Fibroblast of pulmonary artery (primary cell): ENCODE results near the gene BAIAP2.
"Not testable (repeated sequence)": the region's sequence is repeated elsewhere in the genome, so short reads cannot be mapped to it uniquely, and the experiment has no call there.

Experiments used
- DNase-seq: peaks from one replicate; pipeline ENCODE4 v3.0.0-alpha.2; 2010; ENCODE audit warnings: low read depth
- H3K4me3 ChIP-seq: replicated peaks from 2 replicates; pipeline ENCODE4 v1.5.1; 2011; ENCODE audit warnings: low read depth, mild to moderate bottlenecking, control low read depth, low read length, moderate library complexity
- TF ChIP-seq, protein P1 (sequence below): IDR thresholded peaks from 2 replicates; pipeline ENCODE4 v1.5.1; 2011; ENCODE audit warnings: mild to moderate bottlenecking, control low read depth, low read length, inconsistent platforms; ENCODE audit errors: missing control alignments

BAIAP2 gene

GRCh38 chr17:81073967-81074839 lies 39.3 kb downstream of the BAIAP2 start:
- TF ChIP-seq, protein P1, sequence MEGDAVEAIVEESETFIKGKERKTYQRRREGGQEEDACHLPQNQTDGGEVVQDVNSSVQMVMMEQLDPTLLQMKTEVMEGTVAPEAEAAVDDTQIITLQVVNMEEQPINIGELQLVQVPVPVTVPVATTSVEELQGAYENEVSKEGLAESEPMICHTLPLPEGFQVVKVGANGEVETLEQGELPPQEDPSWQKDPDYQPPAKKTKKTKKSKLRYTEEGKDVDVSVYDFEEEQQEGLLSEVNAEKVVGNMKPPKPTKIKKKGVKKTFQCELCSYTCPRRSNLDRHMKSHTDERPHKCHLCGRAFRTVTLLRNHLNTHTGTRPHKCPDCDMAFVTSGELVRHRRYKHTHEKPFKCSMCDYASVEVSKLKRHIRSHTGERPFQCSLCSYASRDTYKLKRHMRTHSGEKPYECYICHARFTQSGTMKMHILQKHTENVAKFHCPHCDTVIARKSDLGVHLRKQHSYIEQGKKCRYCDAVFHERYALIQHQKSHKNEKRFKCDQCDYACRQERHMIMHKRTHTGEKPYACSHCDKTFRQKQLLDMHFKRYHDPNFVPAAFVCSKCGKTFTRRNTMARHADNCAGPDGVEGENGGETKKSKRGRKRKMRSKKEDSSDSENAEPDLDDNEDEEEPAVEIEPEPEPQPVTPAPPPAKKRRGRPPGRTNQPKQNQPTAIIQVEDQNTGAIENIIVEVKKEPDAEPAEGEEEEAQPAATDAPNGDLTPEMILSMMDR: no peak
- H3K4me3 ChIP-seq: no peak overlapping the region
- no peak for DNase-seq

- H3K4me3 ChIP-seq: no peak overlapping the region
- DNase-seq: no peak
- TF ChIP-seq, protein P1: no peak
These were observed 39.9 kb downstream of the BAIAP2 start for GRCh38 chr17:81074875-81075274.

DNA sequence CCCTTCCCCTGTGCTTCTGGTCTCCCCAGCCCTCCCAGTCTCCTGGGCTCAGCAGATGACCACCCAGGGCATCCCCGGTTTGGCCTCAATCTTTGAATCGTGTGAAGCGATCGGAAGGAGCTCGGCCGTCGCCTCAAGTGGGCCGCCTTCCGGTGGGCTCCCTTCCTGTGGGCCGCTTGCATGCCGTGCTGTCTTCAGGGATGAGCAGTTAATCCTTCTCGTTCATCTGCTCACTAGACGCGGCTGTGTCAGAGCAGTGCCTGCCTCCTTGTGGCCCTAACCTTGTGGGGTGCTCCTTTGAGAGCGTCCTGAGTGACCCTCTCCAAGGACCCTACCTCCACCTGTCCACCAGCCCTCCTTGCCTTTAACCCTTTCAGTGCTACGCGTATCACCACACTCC lies 40.4 kb downstream of the BAIAP2 start:
- no peak overlapping the region for H3K4me3 ChIP-seq
- TF ChIP-seq, protein P1: no peak
- DNase-seq: no peak

- TF ChIP-seq, protein P1: no peak
- DNase-seq: no peak
- no peak overlapping the region for H3K4me3 ChIP-seq
These were observed 41.3 kb downstream of the BAIAP2 start for GRCh38 chr17:81076141-81076679.

- not testable (repeated sequence) for H3K4me3 ChIP-seq, DNase-seq
These were observed 43.3 kb downstream of the BAIAP2 start for GRCh38 chr17:81078026-81078913.

- no peak overlapping the region for H3K4me3 ChIP-seq
- TF ChIP-seq, protein P1: no peak
- no peak for DNase-seq
These were observed 45.1 kb downstream of the BAIAP2 start for GRCh38 chr17:81080019-81080418.
